ENCODE measurements around the gene ATPAF1.

GRCh38 chr1:46677339-46677738, 9.2 kb upstream of the ATPAF1 start:
- TF ChIP-seq BHLHE40 (IDR thresholded peaks at IDR 0.05; ENCODE audit: low read depth, low read length) (no peak), ESRRA (IDR thresholded peaks at IDR 0.05; ENCODE audit: borderline replicate concordance, low read length) (no peak), POLR2A (IDR thresholded peaks at IDR 0.05; ENCODE audit: low read length) (no peak), CTCF (IDR thresholded peaks at IDR 0.05) (no peak)
